Right cardiac atrium (tissue), 5 donors: ENCODE data around the gene AIRE. TPM values are rescaled to one million over a fixed set of nuclear protein-coding genes. Genes with fewer than 3 reads are reported as not detected.
A peak's percentile ranks its signal among the peaks of the same experiment; 100 is the strongest.

Experiments used
- ATAC-seq, 2 donors: fragments of 200-7000 bp; cut with Tn5 transposase; one replicate each; pipeline versions ENCODE4 v1.8.0 to v1.9.1; 2020; ENCODE audit warnings: moderate library complexity in 2 of 2, mild to moderate bottlenecking in 1 of 2
- DNase-seq, 3 donors: peaks; one replicate each; pipeline ENCODE4 v3.0.0-alpha.2; 2020
- H3K27ac ChIP-seq: one replicate; pipeline ENCODE4 v1.5.1; 2013; ENCODE audit warnings: mild to moderate bottlenecking, low read length, control low read depth, moderate library complexity
- H3K27me3 ChIP-seq: one replicate; pipeline ENCODE4 v1.6.1; 2013; ENCODE audit not compliant: control insufficient read depth, insufficient read depth
- H3K4me1 ChIP-seq: one replicate; pipeline ENCODE4 v1.6.1; 2013; ENCODE audit warnings: low read length; ENCODE audit not compliant: control insufficient read depth, insufficient read depth
- H3K4me3 ChIP-seq: one replicate; pipeline ENCODE4 v1.5.1; 2013; ENCODE audit warnings: low read length, control low read depth
- H3K9me3 ChIP-seq: one replicate; pipeline ENCODE4 v1.6.1; 2013; ENCODE audit warnings: low read length; ENCODE audit not compliant: control insufficient read depth
- WGBS: extraction: QIAGEN DNeasy Blood & Tissue Kit; methylation state at CpG from one replicate; pipeline ENCODE4 v1.1.7; 2013; 5-methylcytosine and 5-hydroxymethylcytosine counted together
- intact Hi-C, 4 donors: fragments of 100-400 bp; cut with DNase I; formaldehyde crosslinking; loops; one replicate each; pipeline versions ENCODE4 v1.11.0 to v1.14.0; 2022 to 2023
- polyA plus RNA-seq: library from polyadenylated mRNA; stranded (reverse); fragments of 200-250 nt; gene quantifications from one replicate; pipeline ENCODE4 v1.2.3, GENCODE V29; 2013
- total RNA-seq, 4 donors: library from RNA; stranded (reverse); fragmentation: NEBNext Ultra II Directional; extraction: Animal tissue kit (Norgen Biotek cat#: 25700); gene quantifications; one replicate each; pipeline ENCODE4 v1.2.1, GENCODE V29; 2021
- donor health status: healthy with polysubstance abuse.
- donor health status: DM: no; HTN: yes; CAD: no.
- donor health status: DM: no; HTN: no; CAD: no.
- donor health status: DM: no; HTN: yes; CAD: no; lungs with severe emphysema.
- donor health status: DM: yes; HTN: yes; CAD: no.

AIRE gene
- total and polyA plus RNA-seq, 5 donors: 0.05 to 0.14 (median 0.13) TPM; not detected in 1

DNA sequence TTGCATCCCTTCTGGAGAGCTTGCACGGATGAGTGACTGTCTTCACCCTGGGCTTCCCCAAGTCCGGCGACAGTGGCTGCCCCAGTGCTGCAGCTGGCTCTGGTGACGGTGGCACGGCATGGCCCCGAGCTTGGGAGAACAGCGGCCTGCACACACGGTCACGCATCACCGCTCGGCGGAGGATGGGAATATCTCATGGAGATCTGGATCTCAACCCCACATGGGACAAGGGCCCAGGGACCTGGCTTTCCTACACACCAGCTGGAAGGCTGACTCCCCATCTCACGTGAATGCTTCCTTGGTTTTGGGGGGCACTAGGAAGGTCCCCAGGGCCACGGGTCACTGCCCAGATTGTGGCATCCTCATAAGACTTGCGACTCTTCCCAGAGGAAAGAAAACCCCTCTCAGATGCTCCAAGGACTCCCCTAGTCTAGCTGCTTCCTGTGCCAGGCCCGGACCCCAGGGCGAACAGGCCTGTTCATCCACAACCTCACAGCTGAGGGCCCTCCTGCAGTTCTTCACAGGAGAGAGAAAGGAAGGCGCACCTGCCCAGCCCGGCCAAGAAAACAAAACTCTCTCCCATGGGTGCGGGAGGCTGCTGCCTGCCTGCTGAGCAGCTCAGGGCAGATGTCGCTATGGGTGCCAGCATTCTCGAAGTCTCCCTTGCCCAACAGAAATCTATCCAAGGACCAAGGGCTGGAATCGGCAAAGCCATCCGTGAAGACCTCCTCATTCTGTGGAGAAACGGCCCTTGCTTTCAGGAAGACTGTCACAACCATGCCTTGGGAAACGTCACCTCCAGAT lies 43.6 kb downstream of the AIRE start:
- ATAC-seq (no peak), DNase-seq (peak in 1 of 3 donors; percentile 52)
- no peak overlapping the region for H3K4me3 ChIP-seq
- H3K9me3 ChIP-seq: no peaks in the 10 kb centered on the region
- 78% methylated on average over 26 of the region's 26 CpGs for WGBS
- H3K4me1 ChIP-seq: no peaks in the 10 kb centered on the region
- intact Hi-C loops: no loop called here
- no peak overlapping the region for H3K27ac ChIP-seq
- H3K27me3 ChIP-seq: no peaks in the 10 kb centered on the region

- H3K27me3 ChIP-seq: no peaks in the 10 kb centered on the region
- H3K4me1 ChIP-seq: no peaks in the 10 kb centered on the region
- H3K9me3 ChIP-seq: no peaks in the 10 kb centered on the region
- ATAC-seq (peak in 1 of 2 donors; percentile 2), DNase-seq (peak in 1 of 3 donors; percentile 65)
- H3K4me3 ChIP-seq: no peak overlapping the region
- intact Hi-C loops: no loop called here
- WGBS: 85% methylated on average over 44 of the region's 44 CpGs
- H3K27ac ChIP-seq: no peak overlapping the region
These were observed 44.5 kb downstream of the AIRE start for GRCh38 chr21:44329971-44330681.

GRCh38 chr21:44330698-44331097 lies 45.0 kb downstream of the AIRE start:
- intact Hi-C loops: no loop called here
- no peaks in the 10 kb centered on the region for H3K4me1 ChIP-seq
- ATAC-seq (no peak), DNase-seq (peak in 1 of 3 donors; percentile 62)
- H3K27ac ChIP-seq: no peak overlapping the region
- H3K4me3 ChIP-seq: no peak overlapping the region
- H3K9me3 ChIP-seq: no peaks in the 10 kb centered on the region
- 81% methylated on average over 18 of the region's 18 CpGs for WGBS
- no peaks in the 10 kb centered on the region for H3K27me3 ChIP-seq

DNA sequence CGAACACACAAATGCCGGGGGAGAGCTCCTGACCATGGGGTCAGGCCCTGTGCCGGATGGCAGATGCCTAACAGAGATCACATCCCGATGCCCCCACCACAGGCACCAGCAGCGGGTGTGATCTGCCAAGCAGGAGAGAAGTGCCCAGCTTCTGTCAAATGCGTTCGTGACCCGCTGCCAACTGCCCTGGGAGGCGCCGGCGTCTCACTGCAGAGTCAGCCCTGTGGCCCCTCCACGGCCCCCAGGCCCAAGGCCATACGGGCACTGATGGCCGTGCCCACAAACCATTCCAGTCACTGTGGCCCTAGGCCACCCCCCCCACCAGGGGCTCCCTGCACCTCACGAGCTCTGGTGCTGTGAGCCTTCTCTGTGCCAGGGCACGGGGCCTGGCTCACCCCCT lies 45.5 kb downstream of the AIRE start:
- peak in 1 of 3 donors; percentile 67 for DNase-seq
- Histone ChIP-seq H3K27me3 (no peaks in the 10 kb centered on the region), H3K27ac (no peak overlapping the region), H3K9me3 (no peaks in the 10 kb centered on the region), H3K4me3 (no peak overlapping the region), H3K4me1 (no peaks in the 10 kb centered on the region)
- WGBS: 82% methylated on average over 16 of the region's 16 CpGs
- ATAC-seq: no peak
- intact Hi-C loops: no loop called here

GRCh38 chr21:44331650-44332307 lies 46.1 kb downstream of the AIRE start:
- peak in 1 of 3 donors; percentile 59 for DNase-seq
- WGBS: 64% methylated on average over 20 of the region's 20 CpGs
- intact Hi-C loops: no loop called here

GRCh38 chr21:44332383-44332782 lies 46.7 kb downstream of the AIRE start:
- intact Hi-C loops: no loop called here
- no peak for ATAC-seq
- Histone ChIP-seq H3K4me1 (no peaks in the 10 kb centered on the region), H3K27ac (no peak overlapping the region), H3K27me3 (no peaks in the 10 kb centered on the region), H3K9me3 (no peaks in the 10 kb centered on the region), H3K4me3 (no peak overlapping the region)
- 88% methylated on average over 17 of the region's 17 CpGs for WGBS
- DNase-seq: peak in 1 of 3 donors; percentile 58

More at GRCh38 chr21:44331650-44332307, 46.1 kb downstream of the AIRE start:
- ATAC-seq: no peak
- H3K27me3 ChIP-seq: no peaks in the 10 kb centered on the region
- no peaks in the 10 kb centered on the region for H3K9me3 ChIP-seq
- no peaks in the 10 kb centered on the region for H3K4me1 ChIP-seq
- no peak overlapping the region for H3K27ac ChIP-seq
- H3K4me3 ChIP-seq: no peak overlapping the region

DNA sequence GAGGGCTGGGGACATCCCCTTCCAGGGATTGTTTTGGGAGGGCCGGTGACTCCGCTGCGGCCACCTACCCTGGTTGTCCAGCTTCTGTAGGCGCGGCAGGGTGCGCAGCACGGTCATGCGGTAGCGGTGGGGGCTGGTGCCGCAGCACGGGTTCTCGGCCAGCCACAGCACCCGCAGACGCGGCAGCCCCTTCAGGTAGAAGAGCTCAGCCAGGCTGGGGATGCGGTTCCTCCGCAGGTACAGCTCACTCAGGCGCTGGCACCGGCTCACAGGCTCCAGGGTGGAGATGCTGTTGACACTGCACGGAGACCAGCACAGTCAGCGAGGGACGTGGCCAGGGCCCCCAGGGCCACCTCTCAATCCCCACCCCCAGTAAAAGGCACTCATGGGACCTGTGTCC lies 47.3 kb downstream of the AIRE start:
- intact Hi-C loops: no loop called here
- DNase-seq (peak in 1 of 3 donors; percentile 57), ATAC-seq (no peak)
- H3K27me3 ChIP-seq: no peaks in the 10 kb centered on the region
- H3K9me3 ChIP-seq: no peaks in the 10 kb centered on the region
- 96% methylated on average over 22 of the region's 22 CpGs for WGBS
- H3K27ac ChIP-seq: no peak overlapping the region
- H3K4me1 ChIP-seq: no peaks in the 10 kb centered on the region
- H3K4me3 ChIP-seq: no peak overlapping the region

DNA sequence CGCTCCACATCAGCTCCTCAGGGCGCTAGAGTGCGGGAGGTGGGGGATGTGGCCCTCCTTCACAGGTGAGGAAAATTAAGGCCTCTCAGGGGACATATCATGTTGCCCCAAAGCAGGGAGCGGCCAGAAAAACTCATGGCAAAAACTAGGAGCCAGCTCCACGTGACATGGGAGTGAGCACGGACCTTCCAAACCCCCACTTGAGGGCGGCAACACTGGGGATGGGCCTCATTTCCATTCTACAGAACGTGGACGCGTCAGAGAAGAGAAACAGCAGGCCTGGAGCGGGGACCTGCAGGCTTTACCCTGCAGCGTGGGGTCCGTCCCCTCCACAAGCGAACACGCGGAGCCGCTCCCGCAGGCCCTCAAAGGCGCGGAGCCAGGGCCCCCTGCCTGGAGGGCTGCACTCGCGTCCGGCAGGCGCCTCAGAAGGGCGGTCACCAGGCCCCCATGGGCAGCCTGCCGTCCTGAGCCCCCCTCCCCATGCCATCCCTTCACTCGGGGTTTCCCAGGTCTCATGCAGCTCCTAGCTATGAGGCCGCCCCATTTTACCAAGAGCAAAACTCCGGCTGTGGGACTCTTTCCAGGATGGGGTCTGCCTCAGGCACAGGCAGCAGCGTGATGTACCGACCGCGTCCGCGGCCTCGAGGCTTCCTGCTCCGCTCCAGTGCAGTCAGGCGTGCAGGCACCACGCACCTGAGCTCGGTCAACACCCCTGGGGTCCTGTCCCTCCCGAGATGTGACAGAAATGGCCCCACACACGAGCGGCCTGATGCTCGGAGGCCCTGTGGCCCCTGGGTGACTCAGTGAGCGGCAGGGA lies 48.0 kb downstream of the AIRE start:
- Histone ChIP-seq H3K27ac (no peak overlapping the region), H3K27me3 (no peaks in the 10 kb centered on the region), H3K4me3 (no peak overlapping the region), H3K4me1 (peaks cover 5% of the 10 kb centered on the region), H3K9me3 (no peaks in the 10 kb centered on the region)
- no peak for ATAC-seq
- DNase-seq: peak in 1 of 3 donors; percentile 63
- intact Hi-C loops: no loop called here
- 83% methylated on average over 45 of the region's 45 CpGs for WGBS

DNA sequence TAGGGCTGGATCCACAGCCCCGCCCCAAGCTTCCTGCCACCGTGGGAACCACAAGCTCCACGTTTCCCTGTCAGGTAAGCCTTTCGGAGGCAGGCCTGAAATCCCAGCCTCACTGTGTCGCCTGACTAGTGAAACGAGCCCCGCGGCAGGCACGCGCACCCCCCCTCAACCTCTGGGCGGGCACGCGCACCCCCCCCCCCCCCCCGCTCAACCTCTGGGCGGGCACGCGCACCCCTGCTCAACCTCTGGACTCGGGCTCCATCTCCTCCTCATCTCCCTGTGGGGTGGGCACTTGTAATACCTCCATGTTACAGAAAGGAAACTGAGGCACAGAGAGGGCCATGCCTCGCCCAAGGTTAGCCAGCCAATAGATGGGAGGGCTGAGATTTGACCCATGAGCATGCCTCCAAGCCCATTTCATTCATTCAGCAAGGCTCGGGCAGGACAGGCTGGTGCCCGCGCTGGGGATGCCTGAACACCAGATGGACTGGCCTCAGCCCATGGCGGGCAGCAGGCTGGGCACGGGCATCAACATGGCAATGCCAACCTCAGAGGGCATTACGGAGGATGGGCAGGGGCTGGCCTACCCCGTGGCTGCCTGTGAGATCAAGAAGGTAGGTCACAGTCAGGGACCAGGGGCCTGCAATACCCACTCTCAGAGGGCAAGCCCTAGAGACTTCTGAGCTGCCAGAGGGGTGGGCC lies 48.8 kb downstream of the AIRE start:
- WGBS: 89% methylated on average over 26 of the region's 26 CpGs
- DNase-seq: peak in 2 of 3 donors; percentile 54 to 62

More for the DNA sequence above, 48.8 kb downstream of the AIRE start:
- H3K4me1 ChIP-seq: peaks cover 5% of the 10 kb centered on the region
- intact Hi-C loops: no loop called here
- no peaks in the 10 kb centered on the region for H3K9me3 ChIP-seq
- H3K27me3 ChIP-seq: no peaks in the 10 kb centered on the region
- no peak overlapping the region for H3K4me3 ChIP-seq
- ATAC-seq: no peak
- H3K27ac ChIP-seq: no peak overlapping the region
